Stimulated activated CD8-positive, alpha-beta memory T cell treated with anti-CD3 and anti-CD28 coated beads, Interleukin-4, amount 100 ng/mL, for 48 hours (primary cell): ENCODE data around the gene ADAM30.

Experiments used
- DNase-seq: peaks from one replicate; pipeline ENCODE4 v3.0.0-alpha.2; 2020

The ADAM30 gene

DNA sequence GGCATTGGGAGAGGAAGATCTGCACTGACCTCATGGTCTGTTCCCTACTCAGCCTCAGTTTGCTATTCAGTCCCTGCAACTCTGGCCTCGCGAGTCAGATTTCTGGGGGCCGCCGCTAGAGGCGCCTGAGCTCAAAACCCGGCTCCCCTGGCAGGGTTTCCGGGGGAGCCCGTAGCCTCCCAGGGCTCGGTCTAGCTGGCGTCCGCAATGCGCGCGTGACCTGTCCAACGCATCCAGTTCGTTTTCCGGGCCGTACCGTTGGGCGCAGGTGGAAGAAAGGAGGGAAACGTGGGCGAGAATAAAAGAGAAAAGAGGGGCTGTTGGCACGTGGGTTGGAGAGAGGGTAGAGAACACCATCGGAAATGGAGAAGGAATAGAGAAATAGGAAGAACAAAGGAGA is at the start of gene ADAM30:
ADAM30 (minus strand) TSS at position 213 of the 400 bp plus-strand sequence; CDS start at position 34, 179 bp downstream.
- DNase-seq, result no peak

DNA sequence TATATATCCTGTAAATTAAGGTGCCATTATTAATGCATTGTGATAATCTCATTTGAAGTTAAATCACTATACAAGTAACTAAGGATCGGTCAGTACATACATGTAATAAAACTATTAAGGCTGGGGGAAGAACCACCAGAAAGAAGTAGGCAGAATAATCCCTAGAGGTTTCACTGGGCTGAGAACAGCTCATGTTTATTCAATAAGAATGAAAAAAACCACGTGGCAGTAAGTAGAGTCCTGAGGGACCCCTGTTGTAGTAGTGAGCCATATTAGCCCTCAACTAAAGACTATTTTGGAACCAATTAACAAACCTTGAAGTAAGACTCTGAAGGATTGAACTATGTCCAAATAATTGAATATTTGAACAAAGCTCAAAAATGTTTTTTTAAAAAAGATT is 46.9 kb upstream of the ADAM30 start:
- DNase-seq, result no peak

DNA sequence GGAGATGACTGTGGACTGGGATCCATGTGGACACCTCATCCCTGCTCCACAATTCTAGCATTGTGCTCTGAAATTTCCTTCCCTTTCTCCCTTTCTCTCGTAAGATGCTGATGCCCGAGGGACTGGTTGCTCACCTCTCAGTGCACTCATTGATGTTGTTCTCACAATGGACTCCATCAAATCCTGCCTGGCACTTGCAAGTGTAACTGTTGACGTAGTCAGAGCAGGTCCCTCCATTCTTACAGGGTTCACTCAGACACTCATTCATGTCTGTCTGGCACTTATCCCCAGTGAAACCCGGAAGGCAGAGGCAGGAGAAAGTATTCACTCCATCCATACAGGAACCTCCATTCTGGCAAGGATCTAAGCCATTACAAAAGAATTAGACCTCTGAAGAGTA is 45.1 kb upstream of the ADAM30 start:
- no peak for DNase-seq

DNA sequence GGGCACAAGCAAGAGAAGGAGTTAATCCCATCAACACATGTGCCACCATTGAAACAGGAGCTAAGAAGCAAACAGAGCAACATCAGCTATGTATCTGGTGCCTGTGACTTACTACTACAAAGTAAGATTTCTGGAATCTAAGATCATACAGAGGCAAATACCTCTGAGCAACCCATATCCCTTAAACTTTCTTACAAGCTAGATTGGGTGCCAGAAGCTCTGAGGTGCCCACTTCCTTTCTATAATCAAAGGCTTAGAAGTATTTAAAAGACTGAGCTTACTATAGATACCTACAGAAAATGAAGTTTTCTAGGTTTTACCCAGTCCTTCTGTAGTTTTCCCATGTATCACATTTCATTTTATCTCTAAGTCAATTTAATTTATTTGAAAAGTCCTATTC is 44.4 kb upstream of the ADAM30 start:
- no peak for DNase-seq

DNA sequence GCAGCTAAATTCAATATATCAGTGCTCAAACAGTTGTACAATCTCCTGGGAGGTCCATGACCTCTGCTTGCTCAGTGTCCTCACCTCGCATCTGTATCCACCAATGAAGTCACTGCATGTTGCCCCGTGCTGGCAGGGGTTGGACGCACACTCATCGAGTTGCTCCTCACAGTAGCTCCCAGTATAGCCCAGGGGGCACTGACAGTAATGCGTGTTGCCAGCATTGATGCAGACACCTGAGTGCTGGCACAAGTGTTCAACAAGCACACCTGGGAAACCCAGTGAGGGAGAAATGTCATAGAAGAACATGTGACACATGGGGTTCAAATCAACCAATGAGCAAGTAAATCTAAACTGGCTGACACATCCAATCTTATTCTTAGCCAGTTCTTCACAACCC is 40.9 kb upstream of the ADAM30 start:
- DNase-seq, result no peak

DNA sequence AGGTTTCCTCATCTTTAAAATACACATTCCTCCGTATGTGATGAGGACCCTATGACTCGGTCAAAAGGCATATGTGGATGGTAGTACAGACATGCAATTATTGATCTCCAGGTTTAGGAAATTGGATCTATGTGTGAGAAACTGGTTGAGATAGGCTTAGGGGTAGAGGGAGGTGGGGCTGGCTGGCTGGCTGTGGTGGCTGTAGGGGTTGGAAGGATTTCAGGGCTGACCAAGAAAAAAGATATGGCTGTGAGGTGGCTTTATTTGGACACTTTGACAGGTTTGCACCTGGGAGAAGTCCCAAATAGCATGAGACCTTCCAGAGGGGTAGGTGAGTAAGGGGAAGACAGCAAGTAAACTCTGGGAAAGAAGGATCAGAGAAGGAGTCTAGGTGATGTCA is 39.6 kb upstream of the ADAM30 start:
- DNase-seq, result no peak

DNA sequence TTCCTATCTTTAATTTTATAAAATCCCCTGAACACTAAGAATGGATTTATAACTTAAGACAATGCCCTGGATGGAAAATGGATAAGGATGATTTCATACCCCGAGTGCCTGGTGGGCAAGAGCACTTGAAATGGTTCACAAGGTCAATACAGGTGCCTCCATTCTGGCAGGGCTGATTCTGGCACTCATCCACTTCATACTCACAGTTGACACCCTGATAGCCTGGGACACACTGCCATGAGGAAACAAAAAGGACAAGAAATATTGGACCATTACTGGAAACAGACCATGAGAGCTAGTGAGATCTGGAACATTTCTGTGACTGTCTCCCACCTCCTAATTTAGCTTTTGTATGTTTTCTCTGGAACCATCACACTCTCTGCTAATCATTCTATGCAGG is 39.1 kb upstream of the ADAM30 start:
- no peak for DNase-seq

DNA sequence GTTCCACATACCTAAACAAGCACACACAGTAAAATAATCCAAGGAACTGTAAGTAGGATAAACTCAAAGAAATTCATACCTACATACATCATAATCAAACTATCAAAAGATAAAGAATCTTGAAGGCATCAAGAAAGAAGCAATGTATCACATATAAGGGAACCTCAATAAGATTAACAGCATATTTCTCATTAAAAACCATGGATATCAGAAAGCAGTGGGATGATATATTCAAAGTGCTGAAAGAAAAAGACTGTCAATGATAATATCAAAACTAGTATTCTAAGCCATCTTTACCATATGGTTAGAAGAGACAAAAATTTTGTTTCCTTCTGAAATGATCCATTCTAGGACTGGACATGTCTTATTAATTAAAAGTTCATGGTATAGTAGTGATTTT is 37.1 kb upstream of the ADAM30 start:
- no peak for DNase-seq

DNA sequence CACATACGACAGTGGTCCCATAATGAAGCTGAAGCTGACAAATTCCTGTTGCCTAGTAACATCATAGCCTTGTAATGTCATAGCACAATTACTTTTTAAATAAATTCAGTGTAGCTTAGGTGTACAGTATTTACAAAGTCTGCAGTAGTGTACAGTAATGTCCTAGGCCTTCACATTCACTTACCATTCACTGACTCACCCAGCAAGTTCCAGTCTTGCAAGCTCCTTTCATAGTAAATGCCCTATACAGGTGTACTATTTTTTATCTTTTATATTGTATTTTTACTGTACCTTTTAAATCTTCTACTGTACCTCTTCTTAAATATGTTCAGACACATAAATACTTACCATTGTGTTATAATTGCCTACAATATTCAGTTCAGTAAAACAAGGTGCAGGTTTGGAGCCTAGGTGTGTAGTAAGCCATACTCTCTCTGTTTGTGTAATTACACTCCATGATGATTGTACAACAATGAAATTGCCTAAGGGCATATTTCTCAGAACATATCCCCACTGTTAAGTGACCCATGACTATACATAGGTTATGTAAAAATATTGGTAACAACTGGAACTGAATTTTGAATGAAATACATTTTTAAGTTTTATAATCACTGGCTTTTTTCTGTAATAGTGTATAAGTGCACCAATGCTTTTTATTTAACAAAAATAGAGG is 33.5 kb upstream of the ADAM30 start:
- DNase-seq, result no peak

DNA sequence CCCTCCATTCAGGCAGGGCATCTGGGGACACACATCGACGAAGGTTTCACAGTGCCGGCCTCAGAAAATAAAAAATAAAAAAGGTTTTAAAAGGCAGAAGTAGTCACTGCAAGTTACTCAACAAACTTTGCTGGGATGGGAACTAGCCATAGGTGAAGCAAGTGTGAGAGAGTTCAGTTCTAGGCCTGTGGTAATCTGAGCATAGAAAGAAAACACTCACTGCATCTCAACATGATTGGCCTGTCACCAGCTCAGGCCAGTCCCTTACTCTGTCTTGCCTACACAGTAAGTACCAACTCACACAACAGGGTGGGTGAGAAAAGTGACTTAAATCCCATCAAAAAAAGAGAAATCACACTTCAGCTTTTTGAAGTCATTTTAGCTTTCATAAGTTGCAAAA is 30.2 kb upstream of the ADAM30 start:
- DNase-seq, result no peak

DNA sequence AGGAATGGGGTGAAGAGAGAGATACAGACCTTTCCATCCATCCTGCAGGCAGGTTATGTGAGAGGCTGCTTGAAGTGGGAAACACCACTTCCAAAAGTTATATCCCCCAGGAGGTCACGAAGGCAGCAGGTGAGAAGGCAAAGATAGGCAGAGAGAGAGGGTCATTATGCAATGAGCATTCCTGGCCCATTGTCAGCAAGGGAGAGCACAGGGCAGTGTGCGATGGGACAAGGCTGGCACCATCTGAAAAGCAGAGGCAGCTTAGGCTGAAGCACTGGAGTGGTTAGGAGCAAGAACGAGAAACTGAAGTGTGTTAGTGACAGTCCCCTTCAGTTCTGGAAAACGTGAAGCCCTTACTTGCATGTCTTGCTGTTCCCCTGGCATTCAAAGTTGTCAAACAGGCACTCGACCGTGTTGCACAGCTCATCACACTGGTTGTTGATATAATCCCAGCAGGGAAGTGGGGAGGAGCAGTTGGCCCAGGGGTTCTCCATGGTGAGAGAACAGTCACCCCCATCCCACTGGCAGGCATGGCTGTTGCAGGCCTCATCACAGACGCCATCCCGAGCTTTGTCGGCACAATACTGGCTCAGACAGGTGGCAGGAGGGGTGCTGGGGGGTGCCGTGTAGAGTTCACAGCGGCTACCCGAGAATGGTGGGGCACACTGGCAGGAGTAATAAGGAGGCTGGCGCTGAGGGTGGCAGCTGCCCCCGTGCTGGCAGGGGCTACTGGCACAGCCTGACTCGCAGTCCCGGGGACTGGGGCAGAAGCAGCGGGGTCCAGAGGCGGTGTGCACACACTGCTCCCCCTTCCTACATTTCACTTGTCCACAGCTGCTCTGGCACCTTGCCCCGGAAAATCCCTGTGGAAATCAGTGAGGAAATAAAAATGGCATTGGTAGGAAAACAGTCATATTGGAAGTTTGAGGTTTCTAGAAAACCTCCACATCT is 28.9 kb upstream of the ADAM30 start:
- DNase-seq, result no peak

DNA sequence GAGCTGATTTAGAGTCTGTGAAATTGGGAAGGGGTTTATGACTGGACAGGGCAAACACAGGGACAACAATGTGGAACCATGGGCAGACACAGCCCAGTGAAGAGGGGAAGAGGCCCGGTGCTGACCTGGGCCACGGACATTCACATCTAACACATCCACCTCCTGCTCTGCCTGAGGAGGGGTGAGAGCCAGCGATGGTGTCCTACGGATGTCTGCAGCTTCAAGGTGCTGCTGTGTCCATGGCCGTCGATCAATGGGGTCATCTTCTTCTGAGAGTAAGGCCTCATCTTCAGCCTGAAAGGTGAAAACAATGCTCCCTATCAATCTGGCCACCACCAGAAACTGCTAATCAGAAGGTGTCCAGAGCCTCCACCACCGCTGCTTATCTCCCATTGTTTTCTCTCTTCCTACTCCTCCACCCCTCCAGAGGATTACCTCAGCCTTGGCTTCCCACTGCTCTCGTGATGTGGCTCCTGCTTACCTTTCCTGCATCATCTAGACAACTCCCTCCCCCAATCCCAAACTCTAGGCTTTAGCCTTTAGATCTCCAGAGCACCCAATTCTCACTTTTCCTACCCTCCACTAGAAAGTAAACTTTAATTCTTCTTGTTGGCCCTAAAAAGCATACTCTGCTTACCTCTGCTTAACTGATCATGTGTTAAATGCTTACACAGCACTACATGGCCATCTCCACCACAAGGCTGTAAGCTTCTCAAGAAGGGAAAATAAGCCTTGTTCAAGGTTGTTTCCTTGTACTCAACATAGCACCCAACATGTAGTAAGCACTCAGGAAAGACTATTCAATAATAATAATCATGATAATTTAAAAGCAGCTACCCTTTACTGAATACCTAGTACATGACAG is 24.0 kb upstream of the ADAM30 start:
- no peak for DNase-seq

DNA sequence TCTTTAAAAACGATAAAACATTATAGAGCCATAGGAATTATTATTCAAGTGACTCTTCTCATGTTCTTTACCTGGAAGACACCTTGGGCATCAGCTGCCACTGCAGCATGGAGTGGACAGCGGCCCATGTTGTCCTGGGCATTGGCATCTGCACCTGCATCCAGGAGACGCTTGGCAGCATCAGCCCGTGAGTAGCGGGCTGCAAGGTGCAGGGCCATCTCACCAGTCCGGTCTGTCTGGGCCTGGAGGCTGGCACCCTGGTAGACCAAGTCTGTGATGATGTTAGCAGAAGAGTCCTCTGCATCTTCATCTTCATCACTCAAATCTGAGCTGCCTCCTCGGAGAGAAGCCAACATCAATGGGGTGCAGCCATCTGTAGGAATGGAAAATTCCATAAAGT is 22.9 kb upstream of the ADAM30 start:
- DNase-seq, result no peak

DNA sequence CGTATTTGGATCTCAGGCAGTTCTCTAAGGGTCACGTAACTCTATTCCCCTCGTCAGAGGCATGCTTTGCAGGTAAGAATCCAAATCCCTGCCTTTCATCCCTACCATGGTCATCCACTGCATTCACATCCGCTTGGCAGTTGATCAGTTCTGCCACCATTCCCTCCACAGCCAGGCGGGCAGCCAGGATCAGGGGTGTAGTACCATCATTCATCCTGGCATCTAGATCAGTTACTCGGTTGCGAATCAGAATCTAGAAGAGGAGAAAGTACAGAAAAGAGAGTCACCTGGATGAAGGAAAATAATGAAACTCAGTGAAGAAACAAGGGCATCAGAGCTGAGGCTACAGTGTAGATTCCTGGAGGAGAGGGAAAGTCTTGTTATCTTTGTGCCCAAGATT is 22.0 kb upstream of the ADAM30 start:
- no peak for DNase-seq

DNA sequence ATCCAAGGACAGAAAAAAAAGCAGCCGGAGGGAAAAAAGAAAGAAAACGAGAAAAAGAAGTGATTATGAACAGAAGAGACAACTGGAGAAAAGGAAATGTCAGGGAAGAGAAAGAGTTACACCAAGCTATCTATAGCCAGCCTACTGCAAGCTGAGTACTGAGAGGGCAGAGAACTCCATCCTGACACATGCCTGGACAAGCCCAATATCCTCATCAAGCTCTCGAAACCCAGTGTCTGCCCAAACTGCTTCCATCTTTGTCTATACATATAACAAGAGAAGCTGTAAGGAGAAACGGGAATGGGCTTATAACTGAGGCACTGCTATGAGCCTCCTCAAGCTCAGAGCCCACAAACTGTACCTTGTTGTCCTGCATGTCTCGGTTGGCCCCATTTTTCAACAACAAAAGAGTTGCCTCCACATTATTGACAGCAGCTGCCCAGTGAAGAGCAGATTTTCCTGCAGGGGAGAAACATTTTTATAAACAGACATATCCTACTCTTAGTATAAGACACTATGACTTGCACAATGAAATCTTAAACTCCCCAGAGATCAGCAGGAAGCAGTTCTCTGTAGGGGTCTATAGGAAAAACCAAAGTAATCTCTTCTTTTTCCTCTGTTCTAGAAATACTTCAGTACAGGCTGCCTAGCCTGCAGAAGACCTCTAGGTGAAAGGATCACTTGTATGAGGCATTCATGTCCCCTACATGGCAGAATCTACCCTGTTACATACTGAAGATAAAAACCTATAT is 21.2 kb upstream of the ADAM30 start:
- no peak for DNase-seq

DNA sequence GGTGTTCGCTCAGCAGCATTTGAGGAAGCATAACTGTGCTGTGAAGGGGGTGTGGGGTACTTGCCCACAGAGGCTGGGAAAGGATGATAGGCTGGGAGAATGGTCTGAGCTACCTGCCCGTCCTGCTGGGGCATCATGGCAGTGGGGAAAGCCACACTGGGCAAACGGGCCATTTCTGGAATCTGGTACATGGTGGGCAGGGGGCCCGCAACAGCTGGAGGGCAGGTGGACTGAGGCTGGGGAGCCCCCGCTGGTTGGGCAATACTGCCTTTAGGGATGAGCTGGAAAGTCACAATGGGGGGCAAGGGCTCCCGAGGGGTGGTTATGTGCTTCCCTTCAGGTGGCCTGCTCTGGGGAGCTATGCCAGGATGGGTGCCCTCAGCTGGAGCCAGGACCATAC is 19.2 kb upstream of the ADAM30 start:
- no peak for DNase-seq

DNA sequence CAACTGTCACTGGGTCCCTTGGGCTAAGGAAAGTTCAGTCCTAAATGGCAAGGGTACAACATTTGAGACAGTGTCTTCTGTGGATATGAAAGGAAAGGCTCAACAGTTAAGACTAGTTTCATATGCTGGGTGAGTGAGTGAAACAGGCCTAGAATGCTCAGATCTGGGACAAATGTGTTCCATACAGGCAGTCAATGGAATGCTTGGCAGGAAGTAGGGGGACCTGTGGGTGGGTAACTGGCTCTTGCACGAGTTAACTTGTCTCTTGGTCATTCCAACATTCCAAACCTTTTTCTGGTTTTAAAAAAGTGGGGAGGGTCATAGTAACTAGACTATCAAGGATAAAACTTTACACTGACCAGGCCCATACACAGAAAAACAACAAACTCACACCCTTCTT is 17.8 kb upstream of the ADAM30 start:
- DNase-seq, result no peak

DNA sequence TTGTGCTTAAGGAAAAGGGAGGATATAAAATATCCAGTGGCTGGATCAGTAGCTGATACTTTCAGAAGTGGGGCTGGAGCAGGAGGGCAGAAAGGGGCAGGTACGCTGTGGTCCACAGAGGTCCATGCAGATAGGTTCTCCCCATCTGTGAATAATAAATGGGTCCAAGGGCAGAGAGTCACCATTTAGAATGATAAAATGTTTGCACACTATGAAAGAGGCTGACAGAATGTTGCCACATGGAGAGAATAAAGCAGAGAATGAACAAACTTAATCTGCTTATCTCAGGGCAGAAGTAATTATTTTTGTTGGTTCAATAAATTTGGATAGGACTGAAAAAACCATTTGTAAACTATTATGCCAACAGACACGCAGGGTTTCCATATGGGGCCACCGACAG is 16.6 kb upstream of the ADAM30 start:
- DNase-seq, result no peak

DNA sequence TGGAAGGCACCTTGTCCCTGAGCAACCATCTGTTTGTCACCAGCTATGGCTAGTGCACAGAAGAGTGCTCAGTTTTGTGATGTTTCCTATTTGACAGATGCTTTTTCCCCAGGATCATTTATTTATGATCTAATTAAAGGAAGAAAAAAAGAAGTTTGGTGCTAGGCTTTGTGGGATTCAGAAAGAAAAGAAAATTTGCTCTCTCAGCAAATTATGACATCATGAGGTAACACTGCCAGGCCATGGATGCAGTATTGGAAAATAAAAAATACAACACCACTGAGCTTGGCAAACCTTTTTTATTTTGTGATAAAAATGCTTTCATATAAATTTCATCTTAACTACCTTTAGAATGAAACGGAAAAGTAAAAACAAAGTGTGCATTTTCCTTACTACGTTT is 15.5 kb upstream of the ADAM30 start:
- no peak for DNase-seq

DNA sequence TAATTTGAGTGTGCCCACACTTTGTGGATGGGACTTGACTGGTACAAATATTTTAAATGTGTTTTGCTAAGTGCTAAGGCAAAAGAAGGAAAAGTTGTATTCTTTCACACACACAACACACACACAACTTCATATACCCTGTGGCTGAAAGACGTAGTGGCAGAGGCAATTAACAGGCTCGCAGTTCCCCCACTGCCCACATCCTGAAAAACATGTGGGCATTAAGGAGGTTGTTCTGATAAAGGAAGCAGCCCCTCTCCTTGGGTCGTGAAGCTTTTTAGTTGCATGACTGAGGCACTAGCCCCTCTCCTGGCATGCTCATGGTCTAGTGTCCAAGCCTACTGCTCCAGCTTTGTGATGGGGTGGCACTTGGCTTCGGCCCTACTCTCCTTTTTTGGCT is 14.3 kb upstream of the ADAM30 start:
- DNase-seq, result no peak

DNA sequence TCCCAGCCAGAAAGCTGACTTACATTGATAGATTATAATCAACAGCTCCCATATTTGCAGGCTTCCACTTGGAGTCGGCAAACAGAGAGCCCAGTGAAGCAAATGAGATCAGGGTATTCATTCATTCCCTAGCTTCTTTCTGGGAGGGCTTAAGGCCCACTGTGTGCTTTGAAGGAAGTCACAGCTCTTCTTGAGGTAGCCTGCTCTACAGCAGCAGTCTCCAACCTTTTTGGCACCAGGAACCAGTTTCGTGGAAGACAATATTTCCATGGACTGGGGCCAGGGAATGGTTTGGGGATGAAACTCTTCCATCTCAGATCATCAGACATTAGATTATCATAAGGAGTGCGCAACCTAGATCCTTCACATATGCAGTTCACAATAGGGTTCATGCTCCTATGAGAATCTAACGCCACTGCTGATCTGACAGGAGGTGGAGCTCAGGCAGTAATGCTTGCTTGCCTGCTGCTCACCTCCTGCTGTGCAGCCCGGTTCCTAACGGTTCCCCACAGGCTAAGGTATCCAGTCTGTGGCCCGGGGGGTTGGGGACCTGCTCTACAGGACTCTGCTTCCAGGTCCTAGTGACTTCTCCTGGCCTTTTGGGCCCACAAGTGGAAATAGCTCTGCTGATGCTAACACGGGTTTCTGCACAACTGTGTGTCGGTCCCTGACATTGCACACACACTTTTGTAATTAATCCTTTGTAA is 13.7 kb upstream of the ADAM30 start:
- no peak for DNase-seq

DNA sequence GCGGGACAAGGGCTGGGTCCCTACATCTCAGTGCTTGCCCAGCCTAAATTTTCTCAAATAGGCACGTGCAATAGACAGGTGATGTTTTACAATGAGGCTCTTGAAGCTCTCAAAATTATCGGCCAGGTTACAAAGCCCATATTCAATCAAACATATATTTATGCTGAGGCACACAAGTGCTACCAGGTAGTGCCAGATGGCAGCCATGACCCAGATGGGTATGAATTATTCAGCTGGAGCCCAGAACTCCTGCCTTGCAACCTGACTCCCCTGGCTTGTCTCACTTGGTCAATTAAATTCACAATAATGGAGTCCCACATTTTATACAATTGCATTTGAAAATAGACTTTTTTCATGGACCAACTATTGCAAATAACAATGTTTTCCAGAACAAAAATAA is 12.3 kb upstream of the ADAM30 start:
- DNase-seq, result no peak
